Left forelimb (tissue), 1 donor: ENCODE data around the gene FAM83C.

Source experiments
- DNase-seq: peaks from one replicate; pipeline ENCODE4 v3.0.0-alpha.2; 2018; ENCODE audit warnings: low spot score

The FAM83C gene

GRCh38 chr20:35283441-35284266 is 8.6 kb downstream of the FAM83C start:
- DNase-seq = no peak

GRCh38 chr20:35281506-35282101 is 10.6 kb downstream of the FAM83C start:
- DNase-seq = no peak

DNA sequence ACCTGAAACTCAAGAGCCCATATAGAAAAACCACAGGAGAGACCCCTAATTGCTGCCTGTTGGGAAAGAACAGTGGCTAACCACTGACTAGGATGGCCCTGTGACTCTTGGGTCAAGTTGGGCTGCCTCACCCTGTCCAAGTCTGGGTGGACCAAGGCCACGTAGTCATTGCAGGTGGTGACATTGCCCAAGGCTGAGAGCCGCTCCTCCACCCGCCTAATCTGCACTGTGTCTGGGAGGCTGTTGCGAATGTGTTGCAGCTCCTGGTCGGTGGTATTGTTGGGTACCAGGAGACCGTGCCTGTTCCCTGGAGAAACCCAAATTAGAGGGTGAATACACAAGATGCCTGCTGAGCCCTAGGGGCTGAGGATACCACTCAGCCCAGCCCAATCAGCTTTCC is 11.7 kb downstream of the FAM83C start:
- no peak for DNase-seq

GRCh38 chr20:35279533-35280174 is 12.6 kb downstream of the FAM83C start:
- DNase-seq = no peak

GRCh38 chr20:35279040-35279439 is 13.2 kb downstream of the FAM83C start:
- DNase-seq = no peak

DNA sequence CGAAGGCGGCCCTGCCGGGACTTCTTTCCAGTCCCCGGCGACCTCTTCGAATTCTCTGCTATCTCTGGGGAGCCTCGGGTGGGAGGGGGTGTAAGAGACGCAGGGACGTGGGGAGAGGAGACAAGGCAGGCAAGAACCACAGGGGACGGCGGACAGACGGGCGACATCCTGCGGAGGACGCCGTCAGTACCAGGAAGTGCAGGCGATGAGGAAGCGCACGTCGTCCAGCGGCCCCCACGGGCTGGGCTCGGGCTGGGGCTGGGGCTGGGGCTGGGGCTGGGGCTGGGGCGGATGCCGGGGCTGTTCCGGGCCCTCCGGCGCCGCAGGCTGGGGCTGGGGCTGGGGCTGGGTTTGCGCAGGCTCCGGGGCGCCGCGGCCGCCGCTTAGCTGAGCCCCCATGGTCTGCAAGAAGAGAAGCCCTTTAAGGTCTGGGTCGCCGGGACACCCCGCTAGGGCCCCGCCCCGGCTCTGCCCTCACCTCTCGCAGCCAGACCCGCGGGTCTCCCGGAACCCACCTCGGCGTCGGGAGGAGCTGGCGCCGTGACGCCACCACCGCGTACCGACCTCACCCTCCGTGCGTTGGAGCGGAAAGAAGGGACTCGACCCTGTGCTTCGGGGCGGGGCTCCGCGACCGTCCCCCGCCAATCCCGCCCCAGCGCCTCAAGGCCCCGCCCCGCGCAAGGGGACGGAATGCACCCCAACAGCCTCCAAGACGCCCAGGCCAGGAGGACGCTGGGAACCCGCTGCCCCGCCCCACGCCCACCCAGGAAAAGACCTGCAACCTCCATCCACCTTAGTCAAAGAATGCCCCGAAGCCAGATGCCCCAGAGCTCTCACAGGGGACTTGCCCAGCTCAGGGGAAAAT is 14.5 kb downstream of the FAM83C start, which contains the start of gene MMP24OS:
TSS of gene MMP24OS (minus strand) at position 592 of the 865 bp plus-strand sequence. CDS start at position 399, 193 bp downstream.
- peak; percentile 90 for DNase-seq

DNA sequence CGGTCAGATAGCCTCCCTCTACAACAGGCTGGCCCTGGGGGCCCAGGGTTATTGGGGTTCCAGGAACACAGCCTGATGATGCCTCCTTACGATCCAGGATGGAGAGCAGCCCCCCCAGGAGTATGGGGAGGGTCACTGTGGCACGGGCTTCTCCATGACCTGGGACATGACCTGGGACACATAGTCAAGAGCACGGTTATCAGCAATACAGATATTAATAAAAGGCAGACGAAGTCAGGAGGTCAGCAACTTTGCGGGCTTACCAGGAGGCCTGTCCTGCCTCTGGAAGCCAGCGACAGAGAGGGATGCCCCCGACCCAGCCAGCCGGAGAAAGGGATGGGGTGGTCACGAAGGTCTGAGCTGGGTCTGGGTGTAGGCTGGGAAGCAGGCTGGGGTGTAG is 15.1 kb downstream of the FAM83C start:
- DNase-seq = no peak

GRCh38 chr20:35276408-35276807 is 15.8 kb downstream of the FAM83C start:
- no peak for DNase-seq

GRCh38 chr20:35275741-35276251 is 16.4 kb downstream of the FAM83C start:
- no peak for DNase-seq

DNA sequence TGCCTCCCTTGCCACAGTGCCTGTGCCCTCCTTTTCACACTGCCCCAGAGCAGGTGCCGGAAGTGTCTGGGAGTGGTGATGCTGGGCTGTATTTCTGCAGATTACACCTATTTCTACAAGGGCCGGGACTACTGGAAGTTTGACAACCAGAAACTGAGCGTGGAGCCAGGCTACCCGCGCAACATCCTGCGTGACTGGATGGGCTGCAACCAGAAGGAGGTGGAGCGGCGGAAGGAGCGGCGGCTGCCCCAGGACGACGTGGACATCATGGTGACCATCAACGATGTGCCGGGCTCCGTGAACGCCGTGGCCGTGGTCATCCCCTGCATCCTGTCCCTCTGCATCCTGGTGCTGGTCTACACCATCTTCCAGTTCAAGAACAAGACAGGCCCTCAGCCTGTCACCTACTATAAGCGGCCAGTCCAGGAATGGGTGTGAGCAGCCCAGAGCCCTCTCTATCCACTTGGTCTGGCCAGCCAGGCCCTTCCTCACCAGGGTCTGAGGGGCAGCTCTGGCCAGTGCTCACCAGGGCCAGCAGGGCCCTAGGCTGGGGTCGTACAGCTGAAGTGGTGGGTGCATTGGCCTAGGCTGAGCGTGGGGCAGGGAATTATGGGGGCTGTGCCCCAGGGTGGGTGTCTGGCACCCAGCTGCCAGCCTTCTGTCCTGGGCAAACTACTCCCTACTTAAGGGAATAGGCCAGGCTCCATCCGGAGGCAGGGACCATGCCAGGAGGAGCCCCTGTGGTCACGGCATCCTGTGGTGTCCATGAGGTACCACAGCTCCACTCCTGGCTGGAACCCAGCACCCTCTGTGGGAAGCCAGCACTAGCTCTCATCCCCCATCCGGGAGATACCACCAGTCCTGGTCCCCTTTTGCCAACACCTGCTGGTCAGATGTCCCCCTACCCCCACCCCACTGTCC is 17.8 kb downstream of the FAM83C start:
- no peak for DNase-seq

GRCh38 chr20:35273449-35274171 is 18.6 kb downstream of the FAM83C start:
- no peak for DNase-seq

GRCh38 chr20:35271904-35272303 is 20.3 kb downstream of the FAM83C start:
- no peak for DNase-seq

GRCh38 chr20:35271073-35271882 is 20.9 kb downstream of the FAM83C start:
- DNase-seq = no peak

DNA sequence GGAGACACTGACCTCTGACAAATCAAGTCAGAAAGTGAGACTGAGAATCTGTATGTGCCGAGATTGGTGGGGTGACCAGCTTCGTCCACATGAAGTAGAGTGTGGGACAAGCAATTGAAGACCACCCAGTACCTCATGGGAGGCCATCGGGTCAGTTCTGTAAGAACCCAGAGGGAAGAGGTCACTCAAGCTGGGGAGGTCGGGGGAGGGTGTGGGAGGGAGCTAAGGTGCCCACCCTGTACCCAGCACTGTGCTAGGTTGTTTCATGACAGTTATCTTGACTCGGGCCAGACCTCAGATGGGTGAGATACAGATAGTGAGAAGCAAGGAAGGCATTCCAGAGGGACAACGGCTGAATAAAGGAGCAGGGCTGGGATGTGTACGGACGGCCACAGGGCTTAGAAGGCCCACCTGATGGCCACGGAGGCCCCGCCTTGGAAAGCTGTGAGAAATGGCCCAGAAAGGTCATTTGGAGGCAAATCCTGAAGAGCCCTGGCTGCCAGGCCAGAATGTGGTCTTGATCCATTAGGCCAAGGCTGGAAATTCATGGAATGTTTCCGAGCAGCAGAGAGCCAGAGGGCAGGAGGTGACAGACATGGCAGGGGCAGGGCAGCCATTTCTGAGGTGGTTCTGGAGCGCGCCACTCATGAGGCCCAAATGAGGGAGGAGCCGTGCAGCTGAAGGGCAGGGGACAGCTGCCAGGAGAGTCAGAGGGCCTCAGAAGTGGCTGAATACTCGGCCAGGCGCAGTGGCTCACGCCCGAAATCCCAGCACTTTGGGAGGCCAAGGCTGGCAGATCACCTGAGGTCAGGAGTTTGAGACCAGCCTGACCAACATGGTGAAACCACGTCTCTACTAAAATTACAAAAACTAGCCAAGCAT is 22.0 kb downstream of the FAM83C start:
- DNase-seq = no peak

GRCh38 chr20:35269055-35269781 is 23.0 kb downstream of the FAM83C start:
- DNase-seq = peak; percentile 68

GRCh38 chr20:35267092-35267491 is 25.1 kb downstream of the FAM83C start:
- no peak for DNase-seq

GRCh38 chr20:35264755-35265154 is 27.5 kb downstream of the FAM83C start:
- no peak for DNase-seq
